DMS153 treated with DMSO at 0.1 percent for 48 hours (cell line): Measurements from ENCODE around the gene KCP.

Experiments
- DNase-seq: peaks from one replicate; lab custom pipeline; 2025; ENCODE audit not compliant: unreplicated experiment; lab: John Stamatoyannopoulos, UW

KCP gene

GRCh38 chr7:128876586-128876977 is 33.9 kb downstream of the KCP start:
- DNase-seq = no peak

GRCh38 chr7:128876127-128876526 is 34.4 kb downstream of the KCP start:
- DNase-seq = no peak

GRCh38 chr7:128875523-128875948 is 35.0 kb downstream of the KCP start:
- no peak for DNase-seq

- DNase-seq = peak; percentile 43
Observed at GRCh38 chr7:128874140-128875031, 36.1 kb downstream of the KCP start.

- DNase-seq = no peak
Observed at GRCh38 chr7:128873234-128873633, 37.3 kb downstream of the KCP start.

- DNase-seq = no peak
Observed at GRCh38 chr7:128872394-128872824, 38.1 kb downstream of the KCP start.

- DNase-seq = no peak
Observed at GRCh38 chr7:128871050-128871449, 39.5 kb downstream of the KCP start.

GRCh38 chr7:128869944-128870285 is 40.6 kb downstream of the KCP start:
- DNase-seq = no peak

GRCh38 chr7:128869138-128869943 is 41.2 kb downstream of the KCP start:
- peak; percentile 13 for DNase-seq

GRCh38 chr7:128868624-128869137 is 41.8 kb downstream of the KCP start:
- no peak for DNase-seq

GRCh38 chr7:128867842-128868623 is 42.5 kb downstream of the KCP start:
- peak; percentile 36 for DNase-seq

GRCh38 chr7:128867241-128867640 is 43.3 kb downstream of the KCP start:
- DNase-seq = no peak

- no peak for DNase-seq
Observed at GRCh38 chr7:128865996-128866877, 44.3 kb downstream of the KCP start.

GRCh38 chr7:128865303-128865702 is 45.2 kb downstream of the KCP start:
- DNase-seq = no peak

GRCh38 chr7:128863433-128863989 is 47.0 kb downstream of the KCP start:
- DNase-seq = peak; percentile 20

GRCh38 chr7:128862571-128863432 is 47.7 kb downstream of the KCP start, which contains the start of gene ATP6V1F:
ATP6V1F (plus strand) TSS chr7:128862856; CDS start chr7:128862905, 49 bp downstream.
- DNase-seq = peak; percentile 95

GRCh38 chr7:128861957-128862570 is 48.4 kb downstream of the KCP start:
- no peak for DNase-seq
